HG03571 (cell line): ENCODE measurements around the gene SUSD3.
A peak's percentile ranks its signal among the peaks of the same experiment; 100 is the strongest.

Experiments used
- ATAC-seq: cut with Tn5 transposase; IDR thresholded peaks from one replicate; pipeline ENCODE4 v1.9.1; 2021; ENCODE audit not compliant: unreplicated experiment

SUSD3 gene

GRCh38 chr9:93121316-93122241, 63.1 kb downstream of the SUSD3 start:
- ATAC-seq, result no peak

GRCh38 chr9:93122721-93123221, 64.3 kb downstream of the SUSD3 start:
- no peak for ATAC-seq

- no peak for ATAC-seq
These were observed 65.2 kb downstream of the SUSD3 start for GRCh38 chr9:93123561-93124283.

- no peak for ATAC-seq
These were observed 66.3 kb downstream of the SUSD3 start for GRCh38 chr9:93124793-93125192.

GRCh38 chr9:93125331-93125894, 66.9 kb downstream of the SUSD3 start:
- ATAC-seq, result no peak

- no peak for ATAC-seq
These were observed 67.8 kb downstream of the SUSD3 start for GRCh38 chr9:93126151-93126781.

GRCh38 chr9:93126825-93127368, 68.4 kb downstream of the SUSD3 start:
- ATAC-seq, result no peak

GRCh38 chr9:93127395-93127911, 69.0 kb downstream of the SUSD3 start:
- ATAC-seq, result no peak

GRCh38 chr9:93128011-93128714, 69.7 kb downstream of the SUSD3 start:
- ATAC-seq, result no peak

- ATAC-seq, result no peak
These were observed 70.3 kb downstream of the SUSD3 start for GRCh38 chr9:93128715-93129224.

GRCh38 chr9:93129286-93129685, 70.8 kb downstream of the SUSD3 start:
- ATAC-seq, result no peak

DNA sequence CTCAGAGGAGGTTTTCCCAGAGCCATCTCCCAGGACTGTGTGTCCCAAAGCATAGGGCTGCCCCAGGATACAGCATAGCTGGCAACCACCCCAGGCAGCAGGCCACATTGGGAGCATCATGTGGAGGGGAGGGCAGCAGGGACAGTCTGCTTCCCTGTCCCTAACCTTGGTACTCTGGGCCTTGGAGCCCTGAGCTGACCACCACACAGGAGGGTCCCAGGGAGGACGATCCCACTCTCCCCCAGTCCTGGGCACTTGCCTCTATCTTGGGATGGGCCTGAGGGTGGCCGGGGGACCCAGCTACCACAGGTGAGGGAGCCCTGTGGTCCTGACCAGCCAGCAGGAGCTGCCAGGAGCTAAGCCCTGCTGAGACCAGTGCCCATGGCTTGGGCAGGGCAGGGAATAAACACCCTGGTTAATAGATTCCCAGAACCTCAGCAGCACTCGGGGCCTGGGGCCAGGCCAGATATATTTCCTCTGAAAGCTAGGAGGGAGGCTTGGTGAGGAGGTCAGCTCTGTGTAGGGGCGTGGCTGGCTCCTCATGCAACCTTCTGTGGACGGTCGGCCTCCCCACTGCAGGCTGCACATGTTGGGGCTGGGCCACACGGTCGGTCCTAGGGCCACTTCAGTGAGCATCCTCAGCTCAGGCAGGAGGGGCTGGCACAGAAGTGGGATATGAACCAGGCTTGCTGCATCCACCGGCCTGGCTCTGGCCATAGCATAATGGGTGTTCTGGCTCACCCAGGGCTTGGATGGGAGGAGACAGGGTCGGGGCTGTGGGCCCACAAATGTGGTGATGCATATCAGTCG, 71.4 kb downstream of the SUSD3 start:
- no peak for ATAC-seq

DNA sequence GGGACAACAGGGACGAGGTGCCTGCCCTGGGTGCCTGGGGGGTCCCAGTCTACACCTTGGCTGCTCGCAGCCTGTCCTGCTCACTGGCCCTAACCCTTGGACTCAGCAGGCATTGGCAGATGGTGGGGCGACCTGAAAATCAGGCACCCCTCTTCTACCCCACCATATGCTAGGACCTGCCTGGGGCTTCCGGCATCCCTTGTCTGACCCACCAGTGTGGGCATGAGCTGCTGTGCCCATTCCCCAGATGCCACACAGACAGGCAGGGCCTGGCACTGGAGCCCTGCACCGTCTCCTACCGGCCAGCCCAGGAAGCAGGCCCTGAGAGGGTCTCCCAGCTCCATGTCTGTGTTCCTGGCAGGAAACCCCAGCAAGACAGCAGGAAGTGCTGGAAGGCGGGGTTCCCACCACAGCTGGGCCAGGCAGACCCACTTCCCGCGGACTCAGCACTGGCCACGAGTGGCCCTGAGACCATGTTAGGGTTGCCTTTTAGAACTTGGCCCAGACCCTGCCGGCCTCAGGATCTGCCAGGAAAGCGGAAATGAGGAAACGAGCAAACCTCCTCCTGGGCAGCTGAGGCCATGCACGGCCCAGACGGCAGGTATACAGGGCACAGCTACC, 72.5 kb downstream of the SUSD3 start:
- ATAC-seq, result no peak

GRCh38 chr9:93131599-93132286, 73.2 kb downstream of the SUSD3 start:
- ATAC-seq, result no peak

DNA sequence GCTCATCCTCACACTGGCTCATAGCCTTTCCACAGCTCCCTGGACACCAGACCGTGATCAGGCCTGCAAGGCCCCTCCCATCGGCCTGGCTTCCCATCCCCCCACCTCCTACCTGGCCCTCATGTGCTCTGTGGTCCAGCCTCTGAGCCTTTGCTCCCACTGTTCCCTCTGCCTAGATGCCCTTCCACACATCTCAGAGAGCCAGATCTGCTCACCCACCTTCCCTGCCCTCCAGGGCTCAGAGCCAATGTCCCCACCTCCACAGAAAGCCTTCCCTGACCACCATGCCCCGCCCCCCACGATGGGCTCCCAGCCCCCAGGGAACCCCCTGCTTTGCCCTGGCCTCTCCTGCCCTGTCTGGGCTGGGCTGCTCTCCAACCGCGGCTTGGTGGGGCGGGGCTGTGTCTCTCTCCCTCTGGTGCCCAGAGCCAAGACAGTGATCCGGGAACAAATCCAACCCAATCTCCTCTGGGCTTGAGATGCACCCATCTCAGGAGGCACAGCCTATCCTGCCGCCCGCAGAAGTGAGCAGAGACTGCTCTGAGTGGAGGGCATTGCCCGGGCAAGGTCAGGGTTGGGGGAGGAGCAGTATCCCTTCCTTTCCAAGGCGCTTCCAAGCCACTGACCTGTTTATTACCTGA, 73.9 kb downstream of the SUSD3 start:
- no peak for ATAC-seq

- ATAC-seq, result no peak
These were observed 74.6 kb downstream of the SUSD3 start for GRCh38 chr9:93132946-93133680.

- ATAC-seq, result peak; percentile 34
These were observed 75.1 kb downstream of the SUSD3 start for GRCh38 chr9:93133681-93134014.
